Transverse colon (tissue), 4 donors: ENCODE results near the gene SNRPB2. TPM values are rescaled to one million over a fixed set of nuclear protein-coding genes. Genes with fewer than 3 reads are reported as not detected.

Source experiments
- DNase-seq: peaks from one replicate; pipeline ENCODE4 v3.0.0-alpha.2; 2019
- H3K27ac ChIP-seq, 4 donors: fragments of 200-600 bp; sonication (generic); 2 replicates each; pipeline ENCODE4 v1.5.1; 2016 to 2018; ENCODE audit warnings: inconsistent platforms in 4 of 4
- H3K27me3 ChIP-seq: fragments of 200-600 bp; sonication (generic); 2 replicates; pipeline ENCODE4 v1.5.1; 2017; ENCODE audit warnings: inconsistent platforms
- H3K36me3 ChIP-seq, 4 donors: fragments of 200-600 bp; sonication (generic); 2 replicates each; pipeline ENCODE4 v1.5.1; 2017 to 2019; ENCODE audit warnings: inconsistent platforms in 4 of 4
- H3K4me1 ChIP-seq, 4 donors: fragments of 200-600 bp; sonication (generic); 2 replicates each; pipeline ENCODE4 v1.5.1; 2017 to 2020; ENCODE audit warnings: inconsistent platforms in 4 of 4
- H3K4me3 ChIP-seq, 4 donors: fragments of 200-600 bp; sonication (generic); 1 replicate in 1 of 4; 2 replicates in 3 of 4; pipeline versions ENCODE4 v1.5.1 to v1.6.1; 2017 to 2019; ENCODE audit warnings: inconsistent platforms in 4 of 4
- H3K9me3 ChIP-seq, 2 donors: fragments of 200-600 bp; sonication (generic); 2 replicates each; pipeline ENCODE4 v1.5.1; 2017 to 2019; ENCODE audit warnings: inconsistent platforms in 2 of 2
- EP300 ChIP-seq: sonication (generic); formaldehyde crosslinking; IDR thresholded peaks from one replicate; pipeline ENCODE4 v1.6.1; 2017; ENCODE audit warnings: antibody characterized with exemption, low read depth
- POLR2A ChIP-seq: fragments of 450-650 bp; IDR thresholded peaks from one replicate; pipeline ENCODE4 v1.6.1; 2016; ENCODE audit warnings: antibody characterized with exemption, mild to moderate bottlenecking, moderate library complexity
- POLR2AphosphoS5 ChIP-seq, 3 donors: sonication (generic); formaldehyde crosslinking; IDR thresholded peaks; one replicate each; pipeline ENCODE4 v1.6.1; 2016; ENCODE audit warnings: antibody characterized with exemption in 3 of 3
- WGBS, 2 donors: methylation state at CpG; one replicate each; pipeline ENCODE4 v1.1.5; 2018; ENCODE audit warnings: low coverage in 1 of 2; 5-methylcytosine and 5-hydroxymethylcytosine counted together
- in situ Hi-C, 4 donors: fragments of 200-750 bp; cut with MboI; loops; one replicate each; pipeline versions ENCODE4 v1.15.0 to v1.15.1; 2017; ENCODE audit warnings: low sequenced_read_pairs in 3 of 4, low pct_ligation_motif_present in 1 of 4, low pct_unique_long_range_greater_than_20kb in 1 of 4
- intact Hi-C: fragments of 100-400 bp; cut with DNase I; formaldehyde crosslinking; loops from one replicate; pipeline ENCODE4 v1.15.1; 2023; ENCODE audit warnings: low total_unique reads
- small RNA-seq, 4 donors: library from RNA; depleted of rRNA; stranded (forward); fragments of <200 nt; gene quantifications; one replicate each; pipeline ENCODE3, GENCODE V24; 2016
- total RNA-seq, 4 donors: library from RNA; depleted of rRNA; stranded (reverse); fragments of >200 nt; gene quantifications; one replicate each; pipeline ENCODE4 v1.1.0, GENCODE V29; 2016
- TF ChIP-seq, protein P1 (sequence below), 5 experiments: fragments of 200-600 bp in 3 of 5; fragments of 450-650 bp in 2 of 5; sonication (generic) in 3 of 5; IDR thresholded peaks; 1 replicate in 2 of 5; 2 replicates in 3 of 5; pipeline ENCODE4 v1.5.1; 2016 to 2017; ENCODE audit warnings: antibody characterized with exemption in 5 of 5, inconsistent platforms in 3 of 5, mild to moderate bottlenecking in 2 of 5, moderate library complexity in 1 of 5

The SNRPB2 gene
- total RNA-seq, 4 donors from 2014 or later, result 20.3 to 52.1 (median 30.9) TPM

- Histone ChIP-seq H3K4me1 (no peaks in the 10 kb centered on the region), H3K36me3 (no peaks in the 10 kb centered on the region), H3K9me3 (peaks cover 0 to 4% of the 10 kb centered on the region in 2 donors), H3K27me3 (no peaks in the 10 kb centered on the region), H3K27ac (no peak overlapping the region), H3K4me3 (no peak overlapping the region)
- WGBS, 2 donors, result 80 to 89% methylated on average over 1 of the region's 1 CpG
- TF ChIP-seq, protein P1, sequence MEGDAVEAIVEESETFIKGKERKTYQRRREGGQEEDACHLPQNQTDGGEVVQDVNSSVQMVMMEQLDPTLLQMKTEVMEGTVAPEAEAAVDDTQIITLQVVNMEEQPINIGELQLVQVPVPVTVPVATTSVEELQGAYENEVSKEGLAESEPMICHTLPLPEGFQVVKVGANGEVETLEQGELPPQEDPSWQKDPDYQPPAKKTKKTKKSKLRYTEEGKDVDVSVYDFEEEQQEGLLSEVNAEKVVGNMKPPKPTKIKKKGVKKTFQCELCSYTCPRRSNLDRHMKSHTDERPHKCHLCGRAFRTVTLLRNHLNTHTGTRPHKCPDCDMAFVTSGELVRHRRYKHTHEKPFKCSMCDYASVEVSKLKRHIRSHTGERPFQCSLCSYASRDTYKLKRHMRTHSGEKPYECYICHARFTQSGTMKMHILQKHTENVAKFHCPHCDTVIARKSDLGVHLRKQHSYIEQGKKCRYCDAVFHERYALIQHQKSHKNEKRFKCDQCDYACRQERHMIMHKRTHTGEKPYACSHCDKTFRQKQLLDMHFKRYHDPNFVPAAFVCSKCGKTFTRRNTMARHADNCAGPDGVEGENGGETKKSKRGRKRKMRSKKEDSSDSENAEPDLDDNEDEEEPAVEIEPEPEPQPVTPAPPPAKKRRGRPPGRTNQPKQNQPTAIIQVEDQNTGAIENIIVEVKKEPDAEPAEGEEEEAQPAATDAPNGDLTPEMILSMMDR (IDR thresholded peaks at IDR 0.05), result no peak
- TF ChIP-seq POLR2A, result no peak
- TF ChIP-seq EP300, result no peak
- TF ChIP-seq POLR2AphosphoS5 (IDR thresholded peaks at IDR 0.05), result no peak
- intact Hi-C loops (no loop called here), in situ Hi-C loops (no loop called here)
- no peak for DNase-seq
These were observed 55.4 kb downstream of the SNRPB2 start for GRCh38 chr20:16785226-16785625.

Small RNA genes within 50 kb of the gene (small RNA-seq; reads per million reads assigned to genes)
- 0 reads per million in 4 donors for gene AL135938.1

Other genes with a start within 250 kb of the SNRPB2 start
- 100 to 1,000 TPM in 1 of 4 donors, 10 to 100 TPM in 3; 82.7 to 154 (median 90.1) TPM for gene KIF16B, start 156.6 kb upstream of the SNRPB2 start, total RNA-seq
- not detected for gene OTOR, start 18.3 kb downstream of the SNRPB2 start, total RNA-seq